ENCODE data around the gene FAM76B.
"Not testable (repeated sequence)": the region's sequence is repeated elsewhere in the genome, so short reads cannot be mapped to it uniquely, and the experiment has no call there.

FAM76B gene

DNA sequence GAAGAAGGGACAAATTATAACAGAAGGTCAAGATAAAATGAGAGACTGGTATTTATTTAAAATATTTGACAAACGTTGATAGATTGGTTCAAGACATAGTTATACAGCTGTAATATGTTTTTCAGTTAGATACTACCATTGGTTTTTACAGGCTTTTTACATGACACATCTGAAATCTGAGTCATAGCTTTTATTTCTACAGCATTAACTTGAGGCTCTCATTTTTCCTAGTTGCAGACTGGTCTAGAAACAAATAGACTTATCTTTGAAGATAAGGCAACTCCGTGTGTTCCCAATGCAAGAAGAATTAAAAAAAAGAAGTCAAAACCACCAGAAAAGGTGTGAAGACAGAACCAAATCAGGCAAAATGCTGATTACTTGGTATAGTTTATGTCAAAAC is 32.1 kb upstream of the FAM76B start:
- no peak overlapping the region for H2AFZ ChIP-seq (ENCODE audit: low read depth, low read length)
- no peak overlapping the region for H3K9ac ChIP-seq (ENCODE audit: low read length)
- no peak overlapping the region for H3K18ac ChIP-seq (ENCODE audit: low read depth in 1 of 2, low read length in 2 of 2)
- DNase-seq: peak; percentile 45
- H3K79me1 ChIP-seq (replicated peaks; ENCODE audit: low read length, poor library complexity, severe bottlenecking): peaks cover 6% of the 10 kb centered on the region
- no peak overlapping the region for H3K4me3 ChIP-seq (ENCODE audit: insufficient read depth in 1 of 2, low read depth in 1 of 2, low read length in 2 of 2)
- H2BK120ac ChIP-seq (ENCODE audit: low read depth, low read length): no peak overlapping the region
- H3K4me1 ChIP-seq (ENCODE audit: control insufficient read depth, insufficient read depth, low read depth, low read length): no peaks in the 10 kb centered on the region
- no peak overlapping the region for H4K91ac ChIP-seq (ENCODE audit: low read length)
- H3K4ac ChIP-seq (ENCODE audit: low read depth in 1 of 2, low read length in 2 of 2): no peak overlapping the region
- no peak overlapping the region for H2BK12ac ChIP-seq (ENCODE audit: low read length in 2 of 2)
- no peaks in the 10 kb centered on the region for H3K9me3 ChIP-seq (ENCODE audit: control insufficient read depth, low read length)
- H3K36me3 ChIP-seq (ENCODE audit: control insufficient read depth in 1 of 2, insufficient read depth in 2 of 2, low read depth in 1 of 2, low read length in 2 of 2): peaks cover 5 to 70% of the 10 kb centered on the region in 2 experiments
- H3K27me3 ChIP-seq (ENCODE audit: control insufficient read depth in 1 of 2, insufficient read depth in 1 of 2, low read length in 2 of 2): no peaks in the 10 kb centered on the region
- H2AK5ac ChIP-seq (ENCODE audit: low read length, severe bottlenecking): no peak overlapping the region
- WGBS: 60% methylated on average over 1 of the region's 2 CpGs
- H2BK5ac ChIP-seq (ENCODE audit: low read depth, low read length, poor library complexity, severe bottlenecking): no peak overlapping the region
- no peak overlapping the region for H2BK15ac ChIP-seq (ENCODE audit: low read depth, poor library complexity, severe bottlenecking)
- no peak overlapping the region for H3K14ac ChIP-seq (ENCODE audit: low read length in 2 of 2)
- no peak overlapping the region for H3K4me2 ChIP-seq (ENCODE audit: low read length, poor library complexity, severe bottlenecking)
- H3K23ac ChIP-seq (ENCODE audit: low read length in 2 of 2): no peak overlapping the region
- no peak overlapping the region for H3K27ac ChIP-seq (ENCODE audit: low read length, poor library complexity, severe bottlenecking)
- H4K8ac ChIP-seq (ENCODE audit: low read length): no peak overlapping the region

DNA sequence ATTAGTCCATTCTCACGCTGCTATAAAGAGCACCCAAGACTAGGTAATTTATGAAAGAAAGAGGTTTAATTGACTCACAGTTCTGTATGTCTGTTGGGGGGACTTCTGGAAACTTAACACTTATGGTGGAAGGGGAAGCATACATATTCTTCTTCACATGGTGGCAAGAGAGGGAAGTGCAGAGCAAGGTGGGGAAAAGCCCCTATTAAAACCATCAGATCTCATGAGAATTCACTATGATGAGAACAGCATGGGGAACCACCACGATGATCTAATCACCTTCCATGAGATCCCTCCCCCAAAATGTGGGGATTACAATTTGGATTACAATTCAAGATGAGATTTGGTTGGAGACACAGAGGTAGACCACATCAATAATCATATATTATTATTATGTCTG is 26.5 kb upstream of the FAM76B start:
- no peak overlapping the region for H2BK12ac ChIP-seq (ENCODE audit: low read length in 2 of 2)
- no peak overlapping the region for H3K18ac ChIP-seq (ENCODE audit: low read depth in 1 of 2, low read length in 2 of 2)
- H3K4me1 ChIP-seq (ENCODE audit: control insufficient read depth, insufficient read depth, low read depth, low read length): no peaks in the 10 kb centered on the region
- no peaks in the 10 kb centered on the region for H3K27me3 ChIP-seq (ENCODE audit: control insufficient read depth in 1 of 2, insufficient read depth in 1 of 2, low read length in 2 of 2)
- H2BK15ac ChIP-seq (ENCODE audit: low read depth, poor library complexity, severe bottlenecking): no peak overlapping the region
- no peak overlapping the region for H2AFZ ChIP-seq (ENCODE audit: low read depth, low read length)
- no peak overlapping the region for H4K91ac ChIP-seq (ENCODE audit: low read length)
- H2BK5ac ChIP-seq (ENCODE audit: low read depth, low read length, poor library complexity, severe bottlenecking): no peak overlapping the region
- no peak overlapping the region for H3K4me3 ChIP-seq (ENCODE audit: insufficient read depth in 1 of 2, low read depth in 1 of 2, low read length in 2 of 2)
- no peak overlapping the region for H3K9ac ChIP-seq (ENCODE audit: low read length)
- no peak overlapping the region for H3K14ac ChIP-seq (ENCODE audit: low read length in 2 of 2)
- H3K23ac ChIP-seq (ENCODE audit: low read length in 2 of 2): no peak overlapping the region
- H4K8ac ChIP-seq (ENCODE audit: low read length): no peak overlapping the region
- no peak for DNase-seq
- no peak overlapping the region for H2BK120ac ChIP-seq (ENCODE audit: low read depth, low read length)
- WGBS: 91% methylated on average over 1 of the region's 2 CpGs
- H3K36me3 ChIP-seq (ENCODE audit: control insufficient read depth in 1 of 2, insufficient read depth in 2 of 2, low read depth in 1 of 2, low read length in 2 of 2): peaks cover 3 to 50% of the 10 kb centered on the region in 2 experiments
- H2AK5ac ChIP-seq (ENCODE audit: low read length, severe bottlenecking): no peak overlapping the region
- H3K4me2 ChIP-seq (ENCODE audit: low read length, poor library complexity, severe bottlenecking): no peak overlapping the region
- no peaks in the 10 kb centered on the region for H3K9me3 ChIP-seq (ENCODE audit: control insufficient read depth, low read length)
- no peak overlapping the region for H3K4ac ChIP-seq (ENCODE audit: low read depth in 1 of 2, low read length in 2 of 2)
- peaks cover 7% of the 10 kb centered on the region for H3K79me1 ChIP-seq (replicated peaks; ENCODE audit: low read length, poor library complexity, severe bottlenecking)
- H3K27ac ChIP-seq (ENCODE audit: low read length, poor library complexity, severe bottlenecking): no peak overlapping the region

DNA sequence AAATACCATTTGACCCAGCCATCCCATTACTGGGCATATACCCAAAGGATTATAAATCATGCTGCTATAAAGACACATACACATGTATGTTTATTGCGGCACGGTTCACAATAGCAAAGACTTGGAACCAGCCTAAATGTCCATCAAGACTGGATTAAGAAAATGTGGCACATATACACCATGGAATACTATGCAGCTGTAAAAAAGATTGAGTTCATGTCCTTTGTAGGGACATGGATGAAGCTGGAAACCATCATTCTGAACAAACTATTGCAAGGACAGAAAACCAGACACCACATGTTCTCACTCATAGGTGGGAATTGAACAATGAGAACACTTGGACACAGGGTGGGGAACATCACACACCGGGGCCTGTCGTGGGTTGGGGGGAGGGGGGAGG is 21.5 kb upstream of the FAM76B start:
- not testable (repeated sequence) for H2BK5ac ChIP-seq (ENCODE audit: low read depth, low read length, poor library complexity, severe bottlenecking); H3K18ac ChIP-seq (ENCODE audit: low read depth in 1 of 2, low read length in 2 of 2); H3K23ac ChIP-seq (ENCODE audit: low read length in 2 of 2); DNase-seq; H3K4ac ChIP-seq (ENCODE audit: low read depth in 1 of 2, low read length in 2 of 2); H2AK5ac ChIP-seq (ENCODE audit: low read length, severe bottlenecking); H3K9me3 ChIP-seq (ENCODE audit: control insufficient read depth, low read length); H3K27me3 ChIP-seq (ENCODE audit: control insufficient read depth in 1 of 2, insufficient read depth in 1 of 2, low read length in 2 of 2); H3K27ac ChIP-seq (ENCODE audit: low read length, poor library complexity, severe bottlenecking); H2BK12ac ChIP-seq (ENCODE audit: low read length in 2 of 2); H2BK120ac ChIP-seq (ENCODE audit: low read depth, low read length); H3K9ac ChIP-seq (ENCODE audit: low read length); H3K79me1 ChIP-seq (replicated peaks; ENCODE audit: low read length, poor library complexity, severe bottlenecking); H3K4me2 ChIP-seq (ENCODE audit: low read length, poor library complexity, severe bottlenecking); H3K14ac ChIP-seq (ENCODE audit: low read length in 2 of 2); H4K91ac ChIP-seq (ENCODE audit: low read length); H3K4me1 ChIP-seq (ENCODE audit: control insufficient read depth, insufficient read depth, low read depth, low read length); H3K4me3 ChIP-seq (ENCODE audit: insufficient read depth in 1 of 2, low read depth in 1 of 2, low read length in 2 of 2); H2AFZ ChIP-seq (ENCODE audit: low read depth, low read length); H4K8ac ChIP-seq (ENCODE audit: low read length); H2BK15ac ChIP-seq (ENCODE audit: low read depth, poor library complexity, severe bottlenecking)
- peaks cover 13 to 35% of the 10 kb centered on the region in 2 experiments for H3K36me3 ChIP-seq (ENCODE audit: control insufficient read depth in 1 of 2, insufficient read depth in 2 of 2, low read depth in 1 of 2, low read length in 2 of 2)
- 93% methylated on average over 2 of the region's 4 CpGs for WGBS

DNA sequence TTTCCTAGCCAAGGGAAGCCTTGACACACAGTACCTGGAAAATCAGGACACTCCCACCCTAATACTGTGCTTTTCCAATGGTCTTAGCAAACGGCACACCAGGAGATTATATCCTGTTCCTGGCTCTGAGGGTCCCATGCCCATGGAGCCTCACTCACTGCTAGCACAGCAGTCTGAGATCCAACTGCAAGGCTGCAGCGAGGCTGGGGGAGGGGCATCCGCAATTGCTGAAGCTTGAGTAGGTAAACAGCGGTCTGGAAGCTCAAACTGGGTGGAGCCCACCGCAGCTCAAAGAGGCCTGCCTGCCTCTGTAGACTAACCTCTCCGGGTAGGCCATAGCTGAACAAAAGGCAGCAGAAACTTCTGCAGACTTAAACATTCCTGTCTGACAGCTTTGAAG is 16.9 kb upstream of the FAM76B start:
- DNase-seq; H2BK5ac ChIP-seq (ENCODE audit: low read depth, low read length, poor library complexity, severe bottlenecking); H2AK5ac ChIP-seq (ENCODE audit: low read length, severe bottlenecking); H3K18ac ChIP-seq (ENCODE audit: low read depth in 1 of 2, low read length in 2 of 2); H3K4me2 ChIP-seq (ENCODE audit: low read length, poor library complexity, severe bottlenecking); H3K27me3 ChIP-seq (ENCODE audit: control insufficient read depth in 1 of 2, insufficient read depth in 1 of 2, low read length in 2 of 2); H3K9me3 ChIP-seq (ENCODE audit: control insufficient read depth, low read length); H3K4me1 ChIP-seq (ENCODE audit: control insufficient read depth, insufficient read depth, low read depth, low read length); H4K91ac ChIP-seq (ENCODE audit: low read length); H3K27ac ChIP-seq (ENCODE audit: low read length, poor library complexity, severe bottlenecking); H3K79me1 ChIP-seq (replicated peaks; ENCODE audit: low read length, poor library complexity, severe bottlenecking); H3K14ac ChIP-seq (ENCODE audit: low read length in 2 of 2); H2BK15ac ChIP-seq (ENCODE audit: low read depth, poor library complexity, severe bottlenecking); H2BK120ac ChIP-seq (ENCODE audit: low read depth, low read length); H3K9ac ChIP-seq (ENCODE audit: low read length); H3K4ac ChIP-seq (ENCODE audit: low read depth in 1 of 2, low read length in 2 of 2); H3K23ac ChIP-seq (ENCODE audit: low read length in 2 of 2); H2BK12ac ChIP-seq (ENCODE audit: low read length in 2 of 2); H2AFZ ChIP-seq (ENCODE audit: low read depth, low read length); H4K8ac ChIP-seq (ENCODE audit: low read length): not testable (repeated sequence)
- over 99% methylated on average over 6 of the region's 6 CpGs for WGBS
- Histone ChIP-seq H3K4me3 (ENCODE audit: insufficient read depth in 1 of 2, low read depth in 1 of 2, low read length in 2 of 2) (peak overlapping the region in 1 of 2 experiments; percentile 14), H3K36me3 (ENCODE audit: control insufficient read depth in 1 of 2, insufficient read depth in 2 of 2, low read depth in 1 of 2, low read length in 2 of 2) (peaks cover 10 to 38% of the 10 kb centered on the region in 2 experiments)

Data from mesenchymal stem cell (in vitro differentiated cells and primary cell).